ENCODE data around the gene ETFA.
"Not testable (repeated sequence)": the region's sequence is repeated elsewhere in the genome, so short reads cannot be mapped to it uniquely, and the experiment has no call there.

Gene ETFA

DNA sequence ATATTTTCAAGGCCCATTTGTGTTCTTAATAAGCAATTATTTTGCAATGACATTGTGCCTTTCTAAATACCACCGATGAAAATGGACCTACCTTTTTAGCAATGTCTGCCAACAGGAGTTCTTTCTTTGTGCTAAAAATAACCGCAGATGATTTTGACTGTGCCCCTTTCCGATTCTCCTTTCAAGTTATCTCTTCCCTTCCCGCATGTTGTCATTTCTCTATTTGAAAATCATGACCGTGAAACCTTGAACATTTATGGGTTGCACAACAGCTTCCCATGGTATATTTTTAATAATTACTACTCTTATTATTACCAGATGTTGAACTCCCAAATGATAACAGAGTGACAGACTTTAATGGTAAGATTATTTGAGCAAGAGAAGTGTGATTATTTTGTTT, 10.3 kb upstream of the ETFA start:
- no peak for DNase-seq

DNA sequence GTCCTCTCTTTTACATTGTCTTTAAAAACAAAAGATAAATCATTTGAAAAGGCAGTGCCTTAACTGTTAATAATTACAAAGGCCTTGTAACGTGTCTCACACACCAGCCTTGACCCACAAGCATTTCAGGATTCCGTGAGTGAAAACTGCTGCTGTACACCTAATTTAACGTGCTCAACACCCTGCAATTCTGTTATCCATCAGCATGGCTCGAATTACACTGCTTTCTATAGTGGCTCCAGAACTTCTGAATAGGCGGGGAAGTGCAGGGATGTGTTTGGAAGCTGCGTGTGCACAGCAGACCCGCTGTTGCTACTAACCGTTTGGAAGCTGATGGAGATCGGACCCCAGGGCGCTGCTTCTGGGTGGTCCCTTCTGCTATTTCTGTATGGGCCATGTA, 9.9 kb upstream of the ETFA start:
- no peak for DNase-seq

DNA sequence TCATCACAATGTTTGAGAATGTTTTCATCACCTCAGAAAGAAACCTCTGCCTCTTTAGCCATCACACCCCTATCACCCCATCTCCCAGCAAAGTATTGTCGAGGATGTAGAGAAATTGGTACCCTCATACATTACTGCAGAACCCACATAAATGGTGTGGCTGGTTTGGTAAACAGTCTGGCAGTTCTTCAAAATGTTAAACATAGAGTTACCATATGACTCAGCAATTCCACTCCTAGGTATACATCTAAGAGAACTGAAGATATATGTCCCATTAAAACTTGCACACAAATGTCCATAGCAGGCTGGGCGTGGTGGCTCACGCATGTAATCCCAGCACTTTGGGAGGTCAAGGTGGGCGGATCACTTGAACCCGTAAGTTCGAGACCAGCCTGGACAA, 8.7 kb upstream of the ETFA start:
- DNase-seq = no peak

DNA sequence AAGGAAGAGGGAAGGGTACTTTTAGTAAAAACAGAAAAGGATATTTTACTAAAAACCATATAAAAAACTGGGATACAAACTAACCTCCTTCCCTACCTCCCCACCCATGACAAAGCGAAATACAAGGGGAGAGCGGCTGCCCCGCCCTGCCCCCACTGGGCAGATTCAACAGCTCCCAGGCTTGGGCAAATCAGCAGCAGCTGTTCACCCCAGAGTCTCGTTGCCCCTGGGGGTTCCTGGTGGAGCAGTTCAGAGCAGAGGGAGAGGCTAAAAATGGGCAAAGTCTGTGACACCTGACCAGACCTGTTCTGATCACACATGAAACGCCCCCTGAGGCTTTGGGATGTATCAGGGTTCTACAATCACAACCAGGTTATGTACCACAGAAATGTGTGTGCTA, 2.5 kb upstream of the ETFA start:
- DNase-seq = no peak

DNA sequence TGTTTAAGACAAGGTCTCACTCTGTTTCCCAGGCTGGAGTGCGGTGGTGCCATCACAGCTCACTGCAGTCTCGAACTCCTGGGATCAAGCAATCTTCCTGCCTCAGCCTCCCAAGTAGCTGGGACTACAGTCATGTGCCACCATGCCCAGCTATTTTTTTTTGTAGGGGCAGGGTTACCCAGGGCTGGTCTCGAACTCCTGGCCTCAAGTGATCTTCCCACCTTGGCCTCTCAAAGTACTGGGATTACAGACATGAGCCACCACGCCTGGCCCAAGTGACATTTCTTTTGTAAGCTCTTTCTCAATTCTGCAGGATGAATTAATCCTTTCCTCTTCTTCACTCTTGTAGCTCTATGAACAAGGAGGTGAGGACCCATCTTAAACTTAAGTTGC, 1.9 kb upstream of the ETFA start:
- DNase-seq = not testable (repeated sequence)

DNA sequence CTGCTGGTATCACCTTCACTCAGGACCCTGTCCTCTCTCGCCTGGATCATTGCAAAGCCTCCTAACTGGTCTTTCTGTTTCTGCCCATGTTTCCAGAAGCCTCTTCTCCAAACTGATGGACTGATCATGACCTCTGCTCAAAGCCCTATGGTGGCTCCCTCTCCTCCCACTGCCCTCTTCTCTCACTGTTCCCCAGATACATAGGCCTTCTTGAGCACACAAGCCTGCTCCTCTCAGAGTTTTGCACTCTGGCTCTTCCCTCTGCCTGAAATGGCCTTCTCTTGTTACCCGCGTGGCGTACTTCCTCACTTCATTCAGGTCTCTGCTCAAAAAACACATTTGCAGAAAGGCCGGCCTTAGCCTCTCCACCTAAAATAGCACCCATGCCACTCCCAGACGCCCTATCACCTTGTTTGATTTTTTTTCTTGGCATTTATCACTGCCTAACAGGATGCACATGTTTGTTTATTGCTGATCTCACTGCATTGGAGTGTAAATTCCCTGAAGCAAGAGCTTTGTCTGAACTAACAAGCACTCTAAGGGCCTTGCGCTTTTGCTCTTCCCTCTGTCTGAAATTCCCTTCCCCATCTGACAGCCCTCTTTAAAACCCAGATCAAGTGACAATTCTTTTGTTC, 1.4 kb upstream of the ETFA start:
- DNase-seq = no peak

DNA sequence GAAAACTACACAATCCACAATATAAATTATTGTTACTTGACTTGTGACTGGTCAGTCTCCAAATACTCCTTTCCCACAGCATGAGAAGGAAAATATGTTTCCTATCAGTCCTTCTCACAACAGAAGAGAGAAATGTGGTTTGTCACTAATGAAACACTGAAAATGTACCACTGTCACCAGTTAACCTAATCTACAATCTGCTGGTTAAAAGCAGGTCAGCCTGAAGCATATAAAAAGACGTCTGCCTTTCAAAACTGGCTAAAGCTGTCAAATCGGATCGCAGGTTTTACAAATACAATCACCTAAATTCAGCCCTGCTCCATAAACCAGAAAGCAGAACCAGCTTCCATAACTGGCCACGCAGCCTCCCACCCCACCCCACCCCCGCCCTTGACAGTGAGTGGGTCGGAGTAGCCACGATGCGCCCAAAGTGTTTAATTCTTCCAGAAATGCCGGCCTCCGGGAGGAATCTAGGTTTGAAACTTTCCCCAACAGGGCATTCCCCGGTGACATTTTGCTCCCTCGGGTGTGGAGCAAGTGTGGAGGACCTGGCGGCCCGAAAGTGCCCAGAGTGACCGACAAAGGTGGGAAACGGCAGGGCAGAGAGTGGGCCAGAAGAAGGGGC, 682 bp downstream of the ETFA start:
- no peak for DNase-seq

DNA sequence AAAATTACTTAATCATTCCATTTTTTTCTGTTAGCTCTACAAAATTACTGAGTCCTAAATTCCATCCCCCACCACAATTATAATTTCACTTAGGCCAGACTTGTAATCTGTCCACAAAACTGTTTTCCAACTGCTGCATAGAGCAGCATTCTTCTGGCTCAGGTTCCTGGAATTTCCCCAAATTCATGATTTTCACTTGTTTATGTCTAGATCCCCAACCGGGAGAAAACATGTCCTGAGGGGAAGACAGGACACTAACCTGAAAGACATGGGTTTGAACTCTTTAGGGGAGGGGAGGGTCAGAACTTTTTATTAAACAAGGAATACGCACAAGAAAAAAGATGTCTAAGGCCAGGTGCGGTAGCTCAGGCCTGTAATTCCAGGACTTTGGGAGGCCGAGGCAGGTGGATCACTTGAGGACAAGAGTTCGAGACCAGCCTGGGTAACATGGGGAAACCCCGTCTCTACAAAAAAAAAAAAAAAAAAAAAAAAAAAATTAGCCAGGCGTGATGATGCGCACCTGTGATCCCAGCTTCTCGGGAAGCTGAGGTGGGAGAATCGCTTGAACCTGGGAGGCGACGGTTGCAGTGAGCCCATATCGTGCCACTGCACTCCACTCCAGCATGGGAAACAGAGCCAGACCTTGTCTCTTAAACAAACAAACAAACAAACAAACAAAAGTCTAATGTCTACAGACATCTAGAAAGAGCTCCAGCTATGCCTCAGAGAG, 1.5 kb downstream of the ETFA start:
- no peak for DNase-seq

DNA sequence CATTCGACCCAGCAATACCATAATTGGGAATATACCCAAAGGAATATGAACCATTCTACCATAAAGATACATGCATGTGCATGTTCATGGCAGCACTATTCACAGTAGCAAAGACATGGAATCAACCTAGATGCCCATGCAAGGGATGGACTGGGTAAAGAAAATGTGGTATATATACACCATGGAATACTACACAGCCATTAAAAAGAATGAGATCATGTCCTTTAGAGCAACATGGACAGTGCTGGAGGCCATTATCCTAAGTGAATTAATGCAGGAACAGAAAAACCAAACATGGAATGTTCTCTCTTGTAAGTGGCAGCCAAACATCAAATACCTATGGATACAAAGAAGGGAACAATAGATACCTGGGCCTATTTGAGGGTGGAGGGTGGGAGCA, 7.4 kb downstream of the ETFA start:
- DNase-seq = no peak

DNA sequence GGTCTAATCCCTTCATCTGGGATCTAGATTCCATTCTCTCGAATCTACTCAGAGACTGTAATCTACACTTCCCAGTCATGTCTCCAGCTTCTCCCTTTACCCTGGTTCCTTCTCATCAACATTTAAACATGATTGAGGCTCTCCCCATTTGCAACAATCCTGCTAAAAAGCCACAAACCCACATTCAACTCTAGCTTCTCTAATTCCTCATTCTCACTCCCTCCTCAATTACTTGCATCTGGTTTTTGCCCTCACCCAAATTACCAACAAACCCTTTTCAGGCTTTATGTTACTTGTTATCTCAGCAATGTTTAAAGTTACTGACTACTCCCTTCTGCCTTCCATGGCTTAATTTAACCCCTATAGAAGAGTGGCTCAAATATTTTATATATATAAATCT, 11.5 kb downstream of the ETFA start:
- DNase-seq = no peak

DNA sequence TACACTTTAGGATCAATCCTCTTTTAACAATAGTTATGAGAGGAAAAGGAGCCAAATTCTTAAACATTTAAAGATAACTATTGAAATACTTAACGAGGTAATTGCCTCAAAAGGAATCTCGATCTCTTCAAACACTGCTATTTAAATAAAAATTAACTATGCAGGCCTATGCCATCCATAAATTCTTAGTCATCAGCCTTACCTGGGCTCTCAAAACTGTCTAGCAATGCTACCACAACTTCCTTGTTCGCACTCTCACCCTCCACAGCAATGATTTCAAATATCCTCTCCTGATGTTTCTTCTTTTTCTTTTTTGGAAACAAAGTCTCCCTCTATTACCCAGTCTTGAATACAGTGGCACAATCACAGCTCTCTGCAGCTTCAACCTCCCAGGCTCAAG, 12.3 kb downstream of the ETFA start:
- no peak for DNase-seq

DNA sequence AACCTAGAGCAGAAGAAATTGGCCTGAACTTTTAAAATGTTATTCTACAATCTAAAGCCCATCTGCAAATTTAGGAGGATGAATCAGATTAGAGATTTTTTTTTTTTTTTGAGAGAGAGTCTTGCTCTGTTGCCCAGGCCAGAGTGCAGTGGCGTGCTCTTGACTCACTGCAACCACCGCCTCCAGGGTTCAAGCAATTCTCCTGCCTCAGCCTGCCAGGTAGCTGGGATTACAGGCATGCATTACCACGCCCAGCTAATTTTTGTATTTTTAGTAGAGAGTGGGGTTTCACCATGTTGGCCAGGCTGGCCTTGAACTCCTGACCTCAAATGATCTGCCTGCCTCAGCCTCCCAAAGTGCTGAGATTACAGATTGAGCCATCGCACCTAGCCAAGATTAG, 13.3 kb downstream of the ETFA start:
- DNase-seq = not testable (repeated sequence)

DNA sequence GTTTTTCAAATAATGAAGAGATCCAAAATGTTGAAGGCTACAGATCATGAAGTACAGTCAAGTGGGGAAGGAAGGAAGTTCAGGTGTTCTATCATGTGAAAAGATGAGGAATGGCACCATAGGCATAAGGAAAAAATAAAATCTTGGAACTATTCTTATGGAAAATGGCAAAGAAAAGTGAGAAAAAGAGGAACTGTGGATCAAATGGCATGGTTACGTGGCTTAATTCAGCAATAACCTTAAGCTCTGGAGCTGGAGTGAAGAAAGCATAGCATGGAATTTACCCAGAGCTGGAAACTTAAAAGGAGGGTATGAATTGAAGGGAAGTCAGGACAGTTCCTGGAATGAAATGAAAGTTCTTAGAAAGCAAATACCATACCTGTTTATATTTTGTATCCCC, 14.4 kb downstream of the ETFA start:
- no peak for DNase-seq

DNA sequence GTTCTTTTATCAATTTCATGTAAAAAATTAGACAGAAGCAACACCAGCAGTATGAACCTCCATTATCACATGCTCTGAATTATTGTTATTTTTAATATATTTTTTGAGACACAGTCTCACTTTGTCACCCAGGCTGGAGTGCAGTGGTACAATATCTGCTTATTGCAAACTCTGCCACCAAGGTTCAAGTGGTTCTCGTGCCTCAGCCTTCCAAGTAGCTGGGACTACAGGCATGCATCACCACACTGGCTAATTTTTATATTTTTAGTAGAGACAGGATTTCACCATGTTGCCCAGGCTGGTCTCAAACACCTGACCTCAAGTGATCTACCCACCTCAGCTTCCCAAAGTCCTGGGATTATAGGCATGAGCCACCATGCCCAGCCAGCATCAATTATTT, 16.8 kb downstream of the ETFA start:
- DNase-seq = not testable (repeated sequence)

DNA sequence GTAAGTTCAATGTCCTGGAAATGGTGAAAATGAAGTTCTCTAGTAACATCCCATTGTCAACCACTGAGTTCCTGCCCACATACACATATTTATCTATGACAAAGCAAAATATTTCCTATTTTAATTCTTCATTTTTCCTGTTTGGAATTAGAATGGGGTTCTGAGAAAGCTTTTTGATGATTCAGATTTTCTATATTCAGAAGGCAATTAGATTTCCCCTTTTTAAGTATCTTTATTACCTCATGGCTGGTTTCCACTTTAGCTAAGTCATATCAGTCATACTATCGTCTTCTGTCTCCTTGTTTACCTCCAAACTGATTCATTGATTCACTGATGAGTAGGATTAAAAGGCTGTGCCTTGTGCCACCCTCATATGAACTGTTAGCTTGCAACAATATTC, 17.9 kb downstream of the ETFA start:
- no peak for DNase-seq

DNA sequence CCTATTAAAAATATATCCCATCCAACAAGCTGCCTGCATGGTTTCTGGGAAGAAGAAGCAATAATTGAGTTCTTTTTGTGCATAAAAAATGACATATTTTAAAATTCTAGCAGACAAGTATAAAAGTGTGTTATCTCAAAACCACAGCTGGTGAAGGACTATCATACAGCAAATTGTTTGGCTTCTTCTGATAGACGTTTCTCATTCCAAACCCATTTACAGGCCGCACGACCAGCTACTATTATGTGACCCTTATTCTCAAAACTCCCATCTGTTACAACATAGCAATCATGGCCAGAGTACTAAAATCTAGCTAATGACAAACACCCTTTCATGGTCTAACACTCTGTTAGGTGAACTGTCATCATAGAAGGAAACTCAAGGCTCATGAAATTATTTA, 21.7 kb downstream of the ETFA start:
- DNase-seq = no peak

DNA sequence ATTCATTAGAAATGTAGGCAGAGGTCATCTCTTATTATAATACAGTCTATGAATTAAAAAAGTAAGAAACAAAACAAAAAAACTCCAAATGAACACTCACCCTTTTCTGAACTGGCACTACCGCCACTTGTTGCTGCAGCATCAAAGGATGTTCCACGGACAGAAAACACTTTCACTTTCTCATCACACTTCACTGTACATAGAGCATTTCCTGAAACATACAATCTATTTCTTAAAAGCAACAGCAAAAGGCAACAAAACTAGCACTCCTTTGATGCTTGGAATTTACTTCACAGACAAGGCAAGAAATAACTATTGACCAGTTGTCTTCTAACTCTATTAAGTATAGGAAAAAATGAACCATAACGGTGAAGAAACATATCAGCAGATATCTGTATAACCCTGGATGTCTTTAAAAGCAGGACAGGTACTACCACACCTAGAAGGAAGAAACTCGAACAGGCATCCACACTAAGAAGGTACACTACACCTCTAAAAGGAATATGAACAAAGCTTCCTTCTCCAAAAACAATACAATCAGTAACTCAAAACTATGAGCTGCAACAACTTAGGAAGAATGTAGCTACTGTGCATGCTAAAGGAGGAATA, 24.9 kb downstream of the ETFA start:
- no peak for DNase-seq

DNA sequence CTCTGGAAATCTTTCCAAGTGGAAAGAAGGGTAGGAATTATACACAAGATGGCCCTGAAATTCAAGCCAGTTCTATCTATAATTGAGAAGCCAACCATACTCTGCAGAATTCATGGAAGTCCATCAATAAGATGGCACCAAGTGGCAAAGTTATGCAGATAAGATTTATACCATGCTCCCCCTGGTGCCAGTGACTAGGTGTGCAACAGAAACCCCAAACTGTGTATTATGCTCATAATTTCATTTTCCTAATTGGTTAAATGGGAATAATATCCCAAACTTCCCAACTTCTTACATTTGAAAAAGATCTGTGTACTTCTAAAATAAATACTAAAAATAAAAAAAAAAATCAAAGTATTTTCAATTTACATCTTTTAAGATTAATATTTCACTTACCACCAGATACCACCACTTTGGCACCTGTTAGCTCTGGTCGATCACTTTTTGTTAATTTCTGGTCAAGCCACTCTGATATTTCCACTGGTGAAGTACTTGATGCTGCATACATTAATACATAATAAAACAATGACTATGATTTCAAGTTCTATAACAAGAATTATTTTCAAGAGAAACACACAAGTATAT, 25.9 kb downstream of the ETFA start:
- no peak for DNase-seq

DNA sequence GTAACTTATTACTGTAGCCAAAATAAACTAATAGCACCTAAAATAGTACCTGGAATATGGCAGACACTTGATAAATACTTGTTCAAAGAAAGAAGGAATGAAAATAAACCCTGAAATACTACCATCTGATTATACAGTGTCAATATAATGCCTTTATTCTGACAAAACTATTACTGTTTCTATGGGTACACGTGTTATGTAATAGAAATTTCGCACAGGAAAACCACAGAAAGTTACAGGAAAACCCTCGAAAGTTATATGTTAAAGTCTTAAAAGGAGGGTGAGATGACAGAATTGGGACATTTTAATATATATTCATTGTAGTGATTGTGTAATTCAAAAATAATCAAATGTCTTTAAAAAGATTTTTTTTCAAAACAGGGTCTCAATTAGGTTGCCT, 28.8 kb downstream of the ETFA start:
- DNase-seq = no peak

DNA sequence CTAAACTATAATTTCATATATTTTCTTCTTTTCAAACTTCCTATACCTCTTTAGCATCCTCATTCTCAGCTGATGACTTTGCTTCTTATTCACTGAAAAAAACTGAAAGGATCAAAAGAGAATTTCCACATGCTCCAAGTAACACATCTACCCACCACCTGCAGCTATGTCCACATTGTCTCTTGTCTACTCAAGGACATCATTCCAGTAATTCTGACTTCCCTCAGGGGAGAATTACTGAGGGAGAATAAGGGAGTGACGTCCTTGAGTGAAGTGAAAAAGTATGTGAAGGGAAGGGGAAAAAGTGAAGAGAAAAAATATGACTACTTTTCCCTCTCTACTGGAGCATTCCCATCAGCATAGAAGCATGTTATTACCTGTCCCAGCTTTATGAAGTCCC, 32.6 kb downstream of the ETFA start:
- no peak for DNase-seq

DNA sequence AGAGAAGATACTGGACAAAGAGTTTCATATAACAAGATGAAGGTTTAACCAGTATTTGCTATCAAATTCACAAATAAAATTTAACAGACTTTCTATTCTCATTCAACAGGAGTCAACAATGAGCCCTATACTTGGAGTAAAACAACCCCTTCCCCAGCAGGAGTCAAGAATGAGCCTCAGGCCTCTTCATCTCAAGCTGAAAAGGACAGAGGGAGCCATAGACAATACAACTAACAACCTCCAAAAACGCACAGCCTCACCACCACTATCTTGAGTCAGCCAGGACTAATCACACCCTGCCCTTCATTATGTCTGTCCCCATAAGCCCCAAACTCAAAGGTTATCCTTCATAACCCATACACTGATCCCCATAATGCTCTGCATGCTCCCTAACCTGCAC, 36.4 kb downstream of the ETFA start:
- DNase-seq = no peak

DNA sequence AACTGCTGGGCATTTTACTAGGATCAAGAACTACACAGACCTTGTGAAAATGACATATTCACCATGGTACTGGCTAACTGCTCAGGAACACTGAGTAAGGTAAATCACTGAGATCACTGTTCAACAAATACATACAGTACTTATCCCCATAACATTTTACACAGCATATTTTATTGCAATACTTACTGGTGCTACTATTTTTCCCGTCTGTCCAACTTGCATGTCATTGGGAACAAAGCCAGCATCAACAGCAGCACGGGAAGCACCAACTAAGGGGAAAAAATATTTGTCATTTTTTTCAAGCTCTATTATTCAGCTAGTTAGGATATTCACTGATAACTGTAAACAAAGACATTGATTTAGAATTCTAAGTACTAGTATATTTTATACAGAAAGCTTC, 37.0 kb downstream of the ETFA start:
- DNase-seq = no peak

DNA sequence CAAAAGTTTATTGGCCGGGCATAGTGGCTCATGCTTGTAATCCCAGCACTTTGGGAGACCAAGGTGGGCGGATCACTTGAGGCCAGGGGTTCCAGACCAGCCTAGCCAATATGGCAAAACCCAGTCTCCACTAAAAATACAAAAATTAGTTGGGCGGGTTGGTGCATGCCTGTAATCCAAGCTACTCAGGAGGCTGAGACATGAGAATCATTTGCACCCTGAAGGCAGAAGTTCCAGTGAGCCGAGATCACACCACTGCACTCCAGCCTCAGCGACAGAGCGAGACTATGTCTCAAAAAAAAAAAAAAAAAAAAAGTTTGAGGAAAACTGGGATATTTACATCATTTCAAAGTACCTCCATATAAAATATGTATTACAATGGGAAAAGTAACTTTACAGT, 40.4 kb downstream of the ETFA start:
- no peak for DNase-seq

DNA sequence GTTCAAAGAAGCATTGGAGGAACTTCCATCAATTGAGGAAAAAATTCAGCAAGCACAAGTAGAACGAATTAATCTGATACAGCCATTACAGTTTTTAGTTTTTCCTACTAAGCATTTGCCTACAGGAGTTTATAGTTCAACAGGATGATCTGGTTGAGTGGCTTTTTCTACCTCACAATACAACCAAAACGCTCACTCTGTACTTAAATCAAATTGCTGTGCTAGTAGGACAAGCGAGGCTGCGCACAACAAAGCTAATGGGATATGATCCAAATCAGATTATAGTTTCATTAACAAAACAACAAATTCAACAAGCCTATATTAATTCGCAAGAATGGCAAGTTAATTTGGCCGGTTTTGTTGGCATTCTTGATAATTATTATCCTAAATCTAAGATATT, 44.2 kb downstream of the ETFA start:
- no peak for DNase-seq
